ENCODE results near the gene GEMIN7.

Gene GEMIN7

GRCh38 chr19:45133661-45134060 is 54.6 kb downstream of the GEMIN7 start:
- no peak for DNase-seq

- DNase-seq, result no peak
Measured at GRCh38 chr19:45135176-45135885, 56.3 kb downstream of the GEMIN7 start.

GRCh38 chr19:45136507-45137178 is 57.6 kb downstream of the GEMIN7 start:
- no peak for DNase-seq

- no peak for DNase-seq
Measured at GRCh38 chr19:45137179-45137761, 58.2 kb downstream of the GEMIN7 start.

GRCh38 chr19:45138303-45138751 is 59.3 kb downstream of the GEMIN7 start:
- no peak for DNase-seq

GRCh38 chr19:45139286-45140143 is 60.5 kb downstream of the GEMIN7 start:
- no peak for DNase-seq

GRCh38 chr19:45140144-45140503 is 61.1 kb downstream of the GEMIN7 start:
- DNase-seq, result no peak

- no peak for DNase-seq
Measured at GRCh38 chr19:45140533-45140932, 61.5 kb downstream of the GEMIN7 start.

All from NCI-H345 (cell line).